NK-92 treated with Interleukin-12 subunit alpha and Interleukin-12 subunit beta, amount 100 ng/mL, for 24 hours (cell line): ENCODE measurements around the gene DUSP7.
"Not testable (repeated sequence)": the region's sequence is repeated elsewhere in the genome, so short reads cannot be mapped to it uniquely, and the experiment has no call there.

Source experiments
- DNase-seq: peaks from one replicate; lab custom pipeline; 2025; lab: John Stamatoyannopoulos, UW

Gene DUSP7

DNA sequence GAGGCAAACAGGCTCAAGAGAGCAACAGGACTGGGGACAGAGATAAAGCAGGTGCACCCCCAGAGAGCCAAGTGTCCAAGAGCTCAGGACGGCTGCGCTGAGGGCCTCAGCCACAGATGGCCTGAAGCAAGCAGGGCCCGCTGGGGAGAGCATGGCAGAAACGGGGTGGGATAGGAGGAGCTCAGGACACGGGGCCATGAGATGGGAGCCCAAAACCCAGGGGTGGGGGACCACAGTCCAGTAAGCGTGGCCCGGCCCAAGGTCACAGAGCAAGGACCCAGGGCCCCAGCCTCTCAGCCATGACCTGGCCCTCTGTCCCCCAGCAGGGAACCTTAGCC, 9.5 kb downstream of the DUSP7 start:
- no peak for DNase-seq

DNA sequence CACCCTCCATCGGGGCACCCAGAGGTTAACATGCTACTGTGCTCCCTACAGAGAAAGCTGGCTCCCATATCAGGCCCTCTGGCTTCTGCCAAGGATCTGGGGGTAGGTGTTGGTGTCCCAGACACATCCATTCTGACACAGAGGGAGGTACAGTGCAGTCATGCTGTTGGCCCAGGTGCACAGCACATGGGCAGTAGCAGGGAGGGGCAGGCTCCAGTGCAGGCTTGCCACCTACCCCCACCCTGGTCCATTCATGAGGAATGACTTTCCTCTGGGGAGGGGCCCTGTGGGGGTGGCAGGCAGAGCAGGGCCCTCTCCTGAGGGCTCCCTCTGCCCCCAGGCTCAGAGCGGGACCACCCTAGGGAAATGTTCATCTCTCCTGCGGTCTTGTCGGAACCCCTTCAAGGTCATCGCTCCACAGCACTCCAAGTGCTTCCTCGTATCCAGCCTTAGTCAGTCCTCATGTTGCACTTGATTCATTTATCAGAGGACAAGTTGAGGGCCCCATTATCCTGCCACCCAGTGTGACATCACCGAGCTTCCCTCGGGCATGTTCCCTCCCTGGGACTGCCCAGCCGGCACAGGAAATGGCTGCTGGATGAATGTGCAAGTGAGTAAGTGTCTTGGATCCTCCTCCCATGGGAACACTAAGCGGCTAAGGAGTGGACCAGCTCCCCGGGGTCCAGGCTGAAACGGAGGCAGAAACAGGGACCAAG, 10.0 kb downstream of the DUSP7 start:
- no peak for DNase-seq

DNA sequence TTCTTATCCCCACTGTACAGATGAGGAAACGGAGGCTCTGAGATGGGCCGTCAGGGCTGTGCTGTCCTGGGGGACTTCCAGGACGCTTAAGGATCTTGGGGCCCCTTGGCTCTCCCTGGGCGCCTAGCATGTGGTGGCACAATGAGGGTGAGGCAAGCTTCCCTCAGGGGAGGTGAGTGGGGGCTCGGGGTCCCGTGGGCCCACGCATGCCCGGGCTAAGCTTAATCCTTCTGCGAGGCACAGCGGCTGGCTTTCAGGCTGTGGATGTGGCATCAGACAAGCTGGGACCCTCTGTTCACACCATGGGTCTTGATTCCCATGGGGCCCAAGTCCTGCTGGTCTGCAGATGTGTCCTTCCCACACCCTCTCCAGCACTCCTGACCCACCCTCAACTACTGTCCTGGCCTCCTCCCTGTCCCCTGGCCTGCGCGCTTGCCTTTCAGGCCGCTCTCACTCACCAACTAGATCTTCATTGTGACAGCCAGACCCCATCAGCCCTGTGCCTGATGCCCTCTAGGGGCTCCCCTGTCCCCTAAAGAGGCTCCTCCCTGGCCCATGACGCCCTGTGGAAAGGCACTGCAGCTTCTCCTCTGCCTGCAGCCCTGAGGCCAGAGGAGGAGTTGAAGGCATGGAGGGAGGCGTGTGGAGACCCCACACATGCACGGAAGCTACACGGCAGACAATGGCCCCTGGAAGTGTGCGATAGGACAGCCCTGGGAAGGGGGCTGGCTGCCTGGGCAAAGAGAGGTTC, 11.3 kb downstream of the DUSP7 start:
- DNase-seq: no peak

DNA sequence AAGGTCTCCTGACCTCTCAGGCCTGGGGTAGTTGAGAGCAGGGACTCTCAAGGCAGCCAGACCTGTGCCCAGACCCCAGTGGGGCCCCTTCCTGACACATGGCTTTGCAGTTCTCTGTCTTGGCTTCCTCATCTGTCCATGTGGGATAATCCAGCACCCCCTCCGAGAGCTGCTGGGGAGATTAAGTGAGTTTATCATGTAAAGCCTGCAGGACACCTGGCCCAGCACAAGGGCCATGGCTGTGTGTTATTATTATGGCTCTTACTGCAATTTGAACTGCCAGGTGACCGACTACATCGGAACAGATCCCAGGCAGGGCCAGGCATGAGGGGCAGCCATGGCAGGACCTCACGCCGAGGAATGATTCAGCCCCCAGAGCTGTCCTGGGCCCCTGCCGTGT, 12.6 kb downstream of the DUSP7 start:
- DNase-seq: no peak

DNA sequence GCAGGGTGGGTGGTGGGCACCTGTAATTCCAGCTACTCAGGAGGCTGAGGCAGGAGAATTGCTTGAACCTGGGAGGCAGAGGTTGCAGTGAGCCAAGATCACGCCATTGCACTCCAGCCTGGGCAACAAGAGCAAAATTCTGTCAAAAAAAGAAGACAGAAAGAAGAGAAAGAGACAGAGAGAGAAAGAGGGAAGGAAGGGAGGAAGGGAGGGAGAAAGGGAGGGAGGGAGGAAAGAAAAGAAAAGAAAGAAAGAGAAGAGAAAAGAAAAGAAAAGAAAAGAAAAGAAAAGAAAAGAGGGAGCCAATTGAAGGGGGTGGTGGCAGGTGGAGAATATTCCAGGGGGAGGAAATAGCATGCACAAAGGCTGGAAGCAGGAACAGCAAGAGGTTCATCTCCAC, 13.3 kb downstream of the DUSP7 start:
- not testable (repeated sequence) for DNase-seq

DNA sequence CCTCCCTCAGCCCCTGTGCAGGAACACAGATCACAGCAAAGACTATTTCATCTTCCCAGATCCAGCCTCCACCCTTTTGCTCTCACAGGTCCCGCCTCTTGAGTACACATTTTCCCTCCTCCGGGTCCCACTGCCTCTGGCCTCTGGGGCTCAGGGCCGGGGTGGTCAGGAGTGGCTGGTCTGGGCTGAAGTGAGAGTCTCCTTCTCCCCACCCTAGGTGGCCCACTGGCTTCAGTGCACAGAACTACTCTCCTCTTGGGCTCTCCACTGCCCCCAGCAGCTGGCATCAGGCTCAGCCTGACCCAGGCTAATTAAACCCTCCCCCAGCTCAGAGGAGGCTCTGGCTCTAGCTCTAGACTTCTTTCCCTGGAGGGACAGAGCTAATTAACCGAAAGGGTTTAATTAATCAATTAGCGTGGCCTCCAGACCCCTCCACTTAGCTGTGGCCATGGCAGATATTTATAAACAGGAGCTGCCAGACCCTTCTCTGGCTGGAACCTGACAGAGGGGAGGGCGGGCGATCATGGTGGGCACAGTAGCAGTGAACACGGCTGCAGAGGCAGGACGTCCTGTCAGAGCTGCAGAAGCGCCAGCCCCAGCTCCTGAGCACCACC, 15.1 kb downstream of the DUSP7 start:
- DNase-seq: no peak

DNA sequence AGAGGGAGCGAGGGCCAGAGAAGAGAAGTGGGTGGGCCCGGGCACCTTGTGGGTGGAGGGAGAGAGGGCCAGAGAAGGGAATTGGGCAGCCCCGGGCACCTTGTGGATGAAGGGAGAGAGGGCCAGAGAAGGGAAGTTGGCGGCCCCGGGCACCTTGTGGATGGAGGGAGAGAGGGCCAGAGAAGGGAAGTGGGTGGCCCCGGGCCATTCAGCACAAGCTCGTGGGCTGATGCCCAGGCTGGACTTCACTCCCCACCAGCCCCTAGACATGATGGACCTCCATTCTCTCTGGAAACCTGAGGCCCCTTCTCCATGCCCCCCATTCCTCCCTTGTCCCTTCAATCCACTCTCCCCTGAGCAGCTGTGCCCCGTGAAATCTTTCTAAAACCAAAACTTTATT, 15.8 kb downstream of the DUSP7 start:
- DNase-seq: no peak

DNA sequence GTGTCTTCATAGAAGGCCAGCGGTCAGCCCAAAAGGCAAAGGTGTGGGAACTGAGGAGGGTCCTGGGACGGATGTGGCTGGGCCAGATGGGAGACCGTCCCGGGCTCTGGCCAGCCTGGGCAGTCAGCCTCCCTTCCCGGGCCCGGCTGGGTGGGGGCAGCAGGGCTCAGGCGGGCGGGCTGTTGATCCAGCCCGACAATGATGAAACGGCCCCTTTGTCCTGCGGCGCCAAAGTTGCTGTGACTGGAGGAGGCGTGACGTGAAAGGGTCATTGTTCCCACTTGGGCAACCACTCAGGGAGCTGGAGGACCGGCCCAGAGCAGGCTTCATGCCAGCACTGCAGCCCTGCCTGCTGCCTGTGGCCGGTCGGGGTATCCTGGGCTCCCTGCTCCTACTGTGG, 16.5 kb downstream of the DUSP7 start:
- no peak for DNase-seq

DNA sequence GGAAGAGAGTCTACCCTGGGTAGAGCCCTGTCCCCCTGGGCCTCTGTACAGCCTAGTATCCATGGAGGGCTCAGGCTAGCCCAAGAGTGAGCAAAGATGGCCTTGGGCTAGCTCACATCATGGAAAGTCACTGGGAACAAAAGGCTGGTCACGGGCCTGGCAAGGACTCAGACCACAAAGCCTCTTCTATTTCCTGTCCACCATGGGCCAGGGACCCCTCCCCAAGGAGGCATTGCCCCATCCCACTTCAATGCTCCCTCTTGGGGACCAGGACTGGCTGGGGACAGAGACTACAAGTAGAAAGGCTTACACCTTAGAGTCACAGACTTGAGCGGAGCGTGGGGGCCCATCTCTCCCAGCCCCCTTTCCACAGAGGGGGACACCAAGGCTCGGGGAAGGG, 16.9 kb downstream of the DUSP7 start:
- no peak for DNase-seq

DNA sequence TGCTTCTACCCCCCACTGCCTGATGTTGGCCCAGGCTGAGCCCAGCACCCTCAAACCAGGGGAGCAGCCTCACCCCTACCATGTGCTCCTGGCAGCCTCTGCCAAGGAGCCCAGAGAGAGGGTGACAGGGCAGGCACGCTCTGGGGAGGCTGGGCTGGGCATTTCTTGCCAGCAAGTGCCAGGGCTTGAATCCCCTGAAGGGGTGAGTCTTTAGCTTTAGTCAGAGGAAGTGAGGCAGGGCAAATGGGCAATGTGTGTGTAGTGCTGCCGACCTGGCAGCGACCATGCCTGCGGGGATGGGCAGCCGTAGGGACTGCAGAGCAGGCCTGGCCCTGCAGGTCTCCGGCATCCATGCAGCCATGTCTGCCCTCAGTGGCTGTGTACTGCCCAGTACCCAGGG, 18.1 kb downstream of the DUSP7 start:
- DNase-seq: no peak

DNA sequence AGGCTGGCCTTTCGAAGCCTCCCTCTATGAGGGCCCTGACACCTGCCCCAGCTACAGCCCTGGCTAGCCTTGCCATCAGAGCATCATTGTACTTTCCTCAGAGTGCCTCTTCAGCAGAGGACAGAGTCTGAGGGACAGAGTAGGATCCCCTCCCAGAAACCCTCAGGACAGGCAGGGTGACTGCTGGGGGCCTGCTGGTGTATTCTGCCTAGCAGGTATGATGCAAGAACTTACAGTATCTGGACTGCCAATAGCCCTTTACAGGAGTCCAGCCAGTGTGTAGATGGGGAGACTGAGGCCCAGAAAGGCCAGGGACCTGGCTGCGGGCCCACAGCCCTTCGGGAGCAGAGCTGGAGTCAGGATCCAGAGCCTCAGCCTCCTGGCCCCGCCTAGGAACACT, 19.1 kb downstream of the DUSP7 start:
- no peak for DNase-seq

DNA sequence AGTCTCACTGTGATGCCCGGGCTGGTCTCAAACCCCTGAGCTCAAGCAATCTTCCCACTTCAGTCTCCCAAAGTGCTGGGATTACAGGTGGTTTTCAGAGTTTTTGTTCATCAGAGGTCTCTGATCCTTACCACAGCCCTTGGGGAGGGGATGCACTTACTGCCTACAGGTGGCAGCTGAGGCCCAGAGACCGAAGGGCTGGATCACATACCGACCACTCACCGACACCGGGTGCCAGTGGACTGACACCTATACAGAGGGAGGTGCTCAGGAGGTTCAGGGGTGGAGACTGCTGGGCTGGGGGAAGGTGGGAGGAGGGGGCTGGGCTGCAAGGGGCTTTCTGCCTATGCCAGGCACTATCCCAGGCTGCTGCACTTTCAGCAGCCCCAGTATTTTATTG, 19.5 kb downstream of the DUSP7 start:
- DNase-seq: no peak

DNA sequence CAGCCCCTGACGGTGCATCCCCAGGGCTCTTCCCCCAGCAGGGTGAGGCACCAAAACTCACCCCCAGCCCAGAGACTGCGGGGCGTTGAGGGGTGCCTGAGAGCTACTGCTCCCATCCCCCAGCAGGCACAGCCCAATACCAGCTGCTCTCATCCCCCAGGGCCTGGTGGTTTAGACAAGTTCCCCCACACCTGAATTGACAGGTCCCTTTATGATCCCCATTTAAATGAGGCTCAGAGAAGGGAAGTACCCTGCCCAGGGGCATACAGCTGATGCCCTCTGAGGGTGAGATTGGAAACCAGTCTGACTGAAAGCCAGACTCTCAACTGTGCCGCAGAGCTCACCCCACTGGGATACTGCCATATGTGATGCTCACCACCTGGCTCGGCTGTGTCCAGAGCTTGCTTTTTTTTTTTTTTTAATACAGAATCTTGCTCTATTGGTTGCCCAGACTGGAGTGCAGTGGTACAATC, 20.1 kb downstream of the DUSP7 start:
- no peak for DNase-seq

DNA sequence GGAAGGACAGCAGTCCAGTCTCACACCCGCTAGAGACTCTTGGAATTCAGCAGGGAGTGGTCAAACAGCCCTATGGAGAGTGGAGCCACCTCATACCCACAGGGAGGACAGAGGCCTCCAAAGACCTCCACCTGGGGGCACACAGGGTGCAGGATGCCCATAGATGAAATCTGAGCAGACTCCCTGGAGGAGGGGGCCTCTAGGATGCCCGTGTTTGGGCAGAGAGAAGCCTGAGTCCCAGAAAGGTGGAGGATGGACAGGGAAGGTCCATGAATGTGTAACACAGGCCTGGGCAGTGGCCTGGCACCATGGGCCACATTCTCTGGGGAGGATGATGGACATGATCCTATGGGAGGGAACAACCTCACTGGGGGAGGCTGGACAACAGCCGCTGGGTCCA, 21.7 kb downstream of the DUSP7 start:
- no peak for DNase-seq

DNA sequence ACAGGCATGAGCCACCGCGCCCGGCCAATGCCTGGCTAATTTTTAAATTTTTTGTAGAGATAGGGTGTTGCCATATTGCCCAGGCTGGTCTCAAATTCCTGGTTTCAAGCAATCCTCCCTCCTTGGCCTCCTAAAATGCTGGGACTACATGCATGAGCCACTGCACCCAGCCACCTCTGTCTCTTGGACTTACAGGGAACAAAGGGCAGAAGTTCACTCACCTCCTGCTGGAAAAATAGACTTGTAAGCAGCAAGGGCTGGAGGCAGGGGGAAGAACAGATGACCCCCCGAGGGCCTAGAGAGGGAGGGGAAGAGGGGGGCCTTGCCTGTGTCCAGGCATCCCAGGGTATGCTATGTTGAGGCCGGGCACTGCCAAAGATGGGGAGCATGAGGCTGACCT, 22.2 kb downstream of the DUSP7 start:
- DNase-seq: no peak

DNA sequence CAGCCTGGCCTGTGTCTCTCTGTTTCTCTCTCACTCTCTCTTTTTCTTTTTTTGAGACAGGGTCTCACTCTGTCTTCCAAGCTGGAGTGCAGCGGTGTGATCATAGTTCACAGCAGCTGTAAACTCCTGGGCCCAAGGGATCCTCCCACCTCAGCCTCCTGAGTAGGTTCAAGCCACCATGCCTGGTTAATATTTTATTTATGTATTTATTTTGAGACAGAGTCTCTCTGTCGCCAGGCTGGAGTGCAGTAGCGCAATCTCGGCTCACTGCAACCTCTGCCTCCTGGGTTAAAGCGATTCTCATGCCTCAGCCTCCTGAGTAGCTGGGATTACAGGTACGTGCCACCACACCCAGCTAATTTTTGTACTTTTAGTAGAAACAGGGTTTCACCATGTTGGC, 22.6 kb downstream of the DUSP7 start:
- not testable (repeated sequence) for DNase-seq

DNA sequence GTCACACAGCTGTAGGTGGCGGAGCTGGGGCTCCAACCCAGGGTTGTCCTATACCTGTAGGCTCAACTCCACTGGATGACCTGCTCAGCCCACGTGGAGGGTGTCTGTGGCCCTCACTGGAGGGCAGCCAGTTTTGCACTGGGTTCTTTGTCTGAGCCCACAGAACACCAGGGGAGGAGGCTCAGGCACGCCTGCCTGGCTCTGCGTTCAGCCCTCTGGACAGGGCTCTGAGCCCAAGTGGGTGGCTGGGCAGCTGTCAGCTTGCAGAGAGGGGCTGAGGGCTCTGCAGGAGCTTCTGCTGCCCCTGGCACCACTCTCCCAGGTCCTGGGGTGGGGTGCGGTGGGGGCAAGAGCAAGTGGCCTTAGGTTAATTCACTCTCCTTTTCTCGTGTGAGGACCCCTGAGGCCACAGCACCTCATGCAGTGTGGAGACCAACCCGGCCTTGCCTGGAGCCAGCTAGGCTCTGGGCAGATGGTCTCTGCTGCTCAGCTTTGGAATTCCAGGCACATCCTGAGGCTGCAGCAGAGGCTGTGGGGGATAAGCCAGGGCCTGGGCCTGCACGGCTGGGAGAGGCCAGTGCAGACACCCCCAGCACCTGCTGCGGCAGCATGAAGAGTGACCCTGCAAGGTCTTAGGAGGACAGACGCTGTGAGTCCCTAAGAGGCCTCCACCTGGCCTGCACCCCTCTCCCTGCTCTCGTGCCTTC, 23.5 kb downstream of the DUSP7 start:
- DNase-seq: no peak

DNA sequence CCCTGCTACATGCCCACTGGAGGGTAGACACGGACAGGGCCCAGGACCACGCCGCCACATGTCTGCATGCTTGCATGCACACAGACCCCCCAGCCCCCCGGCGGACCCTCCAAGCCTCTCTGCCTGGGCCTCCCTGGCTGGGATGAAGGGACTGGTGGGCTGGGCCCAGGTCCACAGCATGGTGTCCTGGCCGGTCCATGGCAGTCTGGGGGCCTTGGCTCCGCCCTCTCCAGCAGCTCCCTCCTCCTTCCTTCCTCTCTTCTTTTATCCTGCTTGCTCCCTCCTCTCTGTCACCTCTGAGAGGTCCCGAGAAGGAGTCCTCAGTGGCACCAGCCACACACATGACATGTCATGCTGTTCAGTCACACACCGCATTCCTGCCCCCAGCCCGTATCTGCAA, 24.5 kb downstream of the DUSP7 start:
- no peak for DNase-seq

DNA sequence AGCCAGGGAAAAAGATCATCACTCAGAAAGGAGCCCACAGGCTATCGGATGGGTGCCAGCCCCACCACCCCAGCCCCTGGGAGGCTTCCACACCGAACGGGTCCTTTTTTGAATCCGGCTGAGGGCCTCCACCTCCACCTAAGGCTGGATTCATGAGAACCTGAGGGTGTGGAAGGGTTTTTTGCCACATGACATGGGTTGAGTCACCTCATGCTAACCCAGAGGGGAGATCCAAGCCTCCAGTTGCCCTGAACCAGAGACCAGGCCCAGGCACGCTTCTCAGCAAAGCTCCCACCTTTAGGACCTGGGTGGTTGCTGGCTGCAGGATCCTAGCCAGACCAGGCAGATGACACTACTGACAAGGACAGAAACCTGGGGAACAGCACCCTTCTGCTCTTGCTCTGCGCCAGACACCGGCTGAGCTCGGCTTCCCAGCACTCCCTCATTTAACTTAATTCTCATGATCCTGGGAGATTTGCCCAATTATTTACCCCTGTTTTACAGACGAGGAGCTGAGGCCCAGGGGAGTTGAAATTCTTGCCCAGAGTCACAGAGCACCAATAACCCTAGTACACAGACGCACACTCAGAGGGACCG, 25.6 kb downstream of the DUSP7 start:
- DNase-seq: no peak

DNA sequence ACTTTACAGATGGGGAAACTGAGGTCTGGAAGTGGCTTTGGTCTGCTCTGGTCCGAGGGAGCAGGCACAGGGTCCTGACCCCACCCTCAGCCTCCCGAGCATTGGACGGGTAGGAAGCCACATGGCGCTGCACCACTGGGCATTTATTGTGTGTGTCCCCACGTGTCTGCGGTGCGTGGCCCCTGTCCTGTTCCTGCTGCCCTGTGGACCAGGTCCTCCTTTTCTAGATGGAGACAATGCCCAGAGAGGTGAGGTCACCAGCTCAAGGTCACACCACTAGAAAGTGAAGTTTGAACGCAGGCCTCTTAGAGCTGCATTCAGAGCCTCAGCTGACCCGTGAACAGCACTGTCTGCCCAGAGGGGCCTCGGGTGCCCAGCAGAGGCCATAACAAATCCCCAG, 26.8 kb downstream of the DUSP7 start:
- DNase-seq: no peak

DNA sequence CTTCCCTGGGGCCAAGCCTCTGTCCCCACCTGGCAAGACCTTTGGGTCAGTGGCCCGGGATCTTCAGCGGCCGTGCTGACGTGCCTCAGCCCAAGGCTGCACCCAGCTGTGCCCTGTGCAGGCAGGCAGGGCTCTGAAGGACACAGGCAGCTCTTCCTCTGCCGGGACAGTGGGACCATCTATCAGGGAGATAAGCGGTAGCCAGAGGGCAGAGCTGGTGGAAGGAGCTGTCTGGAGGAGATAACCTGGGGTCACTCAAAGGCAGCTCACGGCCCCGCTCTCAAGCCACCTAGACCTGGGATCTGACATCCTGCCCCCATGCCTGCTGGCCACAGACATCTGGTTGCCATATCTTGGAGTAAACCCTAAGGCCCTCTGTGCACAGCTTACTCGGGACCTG, 27.3 kb downstream of the DUSP7 start:
- DNase-seq: no peak

DNA sequence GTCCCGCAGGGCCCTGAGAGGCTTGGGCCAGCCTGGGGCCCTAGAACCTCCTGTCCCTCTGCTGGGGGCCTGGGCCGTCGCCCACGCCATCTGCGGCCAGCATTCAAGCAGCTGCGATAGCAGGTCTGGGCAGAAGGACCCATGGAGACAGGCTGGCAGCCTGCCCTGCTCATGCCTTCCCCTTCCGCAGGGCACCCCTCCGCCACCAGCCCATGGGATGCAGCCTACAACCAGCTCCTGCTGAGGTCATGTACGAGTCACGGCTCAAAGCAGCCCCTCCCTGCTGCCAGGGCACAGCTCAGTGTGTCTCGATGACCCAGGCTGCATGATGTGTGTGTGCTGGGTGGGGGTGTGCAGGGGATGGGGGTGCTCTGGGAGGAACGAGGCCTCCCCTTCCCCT, 27.8 kb downstream of the DUSP7 start:
- no peak for DNase-seq
